ENCODE data around the gene RHOC.
A peak's percentile ranks its signal among the peaks of the same experiment; 100 is the strongest.

Gene RHOC

GRCh38 chr1:112702067-112702395 lies 4.9 kb downstream of the RHOC start:
- Histone ChIP-seq H3K36me3 (ENCODE audit: control insufficient read depth, insufficient read depth, low read length) (no peaks in the 10 kb centered on the region), H3K9ac (no peak overlapping the region), H3K27me3 (ENCODE audit: control insufficient read depth, insufficient read depth, low read length) (no peaks in the 10 kb centered on the region), H3K9me3 (ENCODE audit: control insufficient read depth, low read length) (no peaks in the 10 kb centered on the region), H2AFZ (no peak overlapping the region), H3K4me3 (ENCODE audit: low read depth, low read length) (no peak overlapping the region), H3K4me1 (peaks cover 44% of the 10 kb centered on the region), H3K79me2 (peaks cover 2% of the 10 kb centered on the region), H3K27ac (peak overlapping the region; percentile 98), H3K4me2 (ENCODE audit: low read length) (no peak overlapping the region)
- no peak for TF ChIP-seq CTCF (IDR thresholded peaks at IDR 0.05)

GRCh38 chr1:112701227-112702066 lies 5.5 kb downstream of the RHOC start:
- no peaks in the 10 kb centered on the region for H3K36me3 ChIP-seq (ENCODE audit: control insufficient read depth, insufficient read depth, low read length)
- H3K4me3 ChIP-seq (ENCODE audit: low read depth, low read length), result peak overlapping the region; percentile 13
- no peaks in the 10 kb centered on the region for H3K9me3 ChIP-seq (ENCODE audit: control insufficient read depth, low read length)
- H2AFZ ChIP-seq, result no peak overlapping the region
- H3K4me1 ChIP-seq, result peaks cover 44% of the 10 kb centered on the region
- no peak for TF ChIP-seq CTCF (IDR thresholded peaks at IDR 0.05)
- H3K79me2 ChIP-seq, result peaks cover under 1% of the 10 kb centered on the region
- H3K27me3 ChIP-seq (ENCODE audit: control insufficient read depth, insufficient read depth, low read length), result no peaks in the 10 kb centered on the region
- H3K27ac ChIP-seq, result peak overlapping the region; percentile 98
- H3K9ac ChIP-seq, result no peak overlapping the region
- H3K4me2 ChIP-seq (ENCODE audit: low read length), result peak overlapping the region; percentile 25

GRCh38 chr1:112700290-112701226 lies 6.4 kb downstream of the RHOC start:
- Histone ChIP-seq H3K4me2 (ENCODE audit: low read length) (peak overlapping the region; percentile 25), H3K4me3 (ENCODE audit: low read depth, low read length) (peak overlapping the region; percentile 2), H3K79me2 (no peaks in the 10 kb centered on the region), H3K27me3 (ENCODE audit: control insufficient read depth, insufficient read depth, low read length) (no peaks in the 10 kb centered on the region), H3K9ac (no peak overlapping the region), H3K9me3 (ENCODE audit: control insufficient read depth, low read length) (no peaks in the 10 kb centered on the region), H3K36me3 (ENCODE audit: control insufficient read depth, insufficient read depth, low read length) (no peaks in the 10 kb centered on the region), H3K4me1 (peaks cover 44% of the 10 kb centered on the region), H2AFZ (no peak overlapping the region), H3K27ac (peak overlapping the region; percentile 98)
- TF ChIP-seq CTCF (IDR thresholded peaks at IDR 0.05), result peak; percentile 12

GRCh38 chr1:112699425-112700144 lies 7.3 kb downstream of the RHOC start:
- peak overlapping the region; percentile 98 for H3K27ac ChIP-seq
- no peak overlapping the region for H3K9ac ChIP-seq
- no peaks in the 10 kb centered on the region for H3K36me3 ChIP-seq (ENCODE audit: control insufficient read depth, insufficient read depth, low read length)
- H3K4me3 ChIP-seq (ENCODE audit: low read depth, low read length), result no peak overlapping the region
- H3K9me3 ChIP-seq (ENCODE audit: control insufficient read depth, low read length), result no peaks in the 10 kb centered on the region
- no peak for TF ChIP-seq CTCF (IDR thresholded peaks at IDR 0.05)
- peak overlapping the region; percentile 40 for H3K4me2 ChIP-seq (ENCODE audit: low read length)
- no peaks in the 10 kb centered on the region for H3K27me3 ChIP-seq (ENCODE audit: control insufficient read depth, insufficient read depth, low read length)
- H2AFZ ChIP-seq, result no peak overlapping the region
- H3K79me2 ChIP-seq, result no peaks in the 10 kb centered on the region
- H3K4me1 ChIP-seq, result peaks cover 44% of the 10 kb centered on the region

All from parathyroid adenoma (tissue), 2 donors.